Osteoblast (primary cell): ENCODE measurements around the gene DAB2IP. TPM values are rescaled to one million over a fixed set of nuclear protein-coding genes. Genes with fewer than 3 reads are reported as not detected.

Experiments
- DNase-seq: peaks from one replicate; pipeline ENCODE4 v3.0.0; 2011; ENCODE audit warnings: low spot score, mixed read lengths; ENCODE audit not compliant: insufficient read length; ENCODE audit errors: missing footprints
- H2AFZ ChIP-seq: 2 replicates; pipeline ENCODE4 v1.6.0; 2011; ENCODE audit warnings: mild to moderate bottlenecking, low read length
- H3K27ac ChIP-seq: 2 replicates; pipeline ENCODE4 v1.5.1; 2011; ENCODE audit warnings: mild to moderate bottlenecking, low read depth, low read length, moderate library complexity
- H3K27me3 ChIP-seq: 2 replicates; pipeline ENCODE4 v1.6.0; 2012; ENCODE audit warnings: mild to moderate bottlenecking, control low read depth, inconsistent platforms, low read length, moderate library complexity; ENCODE audit not compliant: insufficient read depth
- H3K36me3 ChIP-seq: 2 replicates; pipeline ENCODE4 v1.5.1; 2011; ENCODE audit warnings: mild to moderate bottlenecking, low read length, control low read depth, moderate library complexity; ENCODE audit not compliant: insufficient read depth
- H3K4me1 ChIP-seq: 2 replicates; pipeline ENCODE4 v1.5.1; 2011; ENCODE audit warnings: mild to moderate bottlenecking, low read length, control low read depth, moderate library complexity; ENCODE audit not compliant: insufficient read depth
- H3K4me2 ChIP-seq: 2 replicates; pipeline ENCODE4 v1.6.0; 2011; ENCODE audit warnings: mild to moderate bottlenecking, low read length; ENCODE audit not compliant: insufficient read depth
- H3K4me3 ChIP-seq: fragments of 200-600 bp; sonication (generic); 3 replicates; pipeline ENCODE4 v1.5.1; 2012; ENCODE audit warnings: mild to moderate bottlenecking, low read length, inconsistent platforms; ENCODE audit not compliant: insufficient read depth
- H3K79me2 ChIP-seq: 2 replicates; pipeline ENCODE4 v1.6.0; 2012; ENCODE audit warnings: mild to moderate bottlenecking, low read length, control low read depth, inconsistent platforms; ENCODE audit not compliant: insufficient read depth
- H3K9me3 ChIP-seq: 2 replicates; pipeline ENCODE4 v1.5.1; 2011; ENCODE audit warnings: low read depth, low read length, control low read depth
- H4K20me1 ChIP-seq: 2 replicates; pipeline ENCODE4 v1.6.0; 2012; ENCODE audit warnings: mild to moderate bottlenecking, low read length, control low read depth; ENCODE audit not compliant: insufficient read depth
- total RNA-seq: library from RNA; depleted of rRNA; stranded (reverse); fragments of >200 nt; gene quantifications from 2 replicates; pipeline ENCODE4 v1.2.3, GENCODE V29; 2012
- TF ChIP-seq, protein P1 (sequence below): IDR thresholded peaks from 2 replicates; pipeline ENCODE4 v1.5.1; 2011; ENCODE audit warnings: mild to moderate bottlenecking, low read depth, low read length, moderate library complexity; ENCODE audit errors: extremely low read depth

Gene DAB2IP
- total RNA-seq, 1 donor, result 60.8 TPM

DNA sequence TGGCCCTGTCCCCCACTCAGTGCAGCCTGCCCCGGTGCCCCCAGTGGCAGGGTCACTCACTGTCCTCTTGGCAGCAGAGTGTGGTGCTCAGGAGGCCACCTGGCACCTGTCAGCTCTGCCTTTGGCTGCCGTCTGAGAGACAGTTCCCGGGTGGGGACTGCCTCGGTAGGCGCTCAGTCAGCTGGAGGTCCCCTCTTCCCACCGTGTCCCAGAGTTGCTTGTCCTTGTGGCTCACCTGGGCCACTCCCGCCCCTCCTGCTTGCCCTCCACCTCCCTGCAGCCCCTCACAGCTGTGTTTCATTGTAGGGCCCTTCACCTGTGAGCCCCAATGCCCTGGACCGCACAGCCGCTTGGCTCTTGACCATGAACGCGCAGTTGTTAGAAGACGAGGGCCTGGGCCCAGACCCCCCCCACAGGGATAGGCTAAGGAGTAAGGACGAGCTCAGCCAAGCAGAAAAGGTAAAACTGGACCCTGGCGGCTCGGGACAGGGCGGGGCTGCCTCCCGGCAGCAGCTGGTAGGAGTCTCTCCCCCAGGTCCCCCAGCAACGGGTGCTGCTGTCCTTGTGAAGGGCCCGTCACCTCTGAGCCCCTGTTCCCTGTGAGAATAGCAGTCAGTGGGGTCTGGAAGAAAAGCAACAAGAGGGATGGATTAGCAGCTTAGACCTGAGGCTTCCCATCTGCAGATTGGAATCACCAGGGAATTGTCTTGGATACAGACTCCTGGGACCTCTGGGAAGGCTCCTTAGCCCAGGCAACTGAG, 122.7 kb downstream of the DAB2IP start:
- Histone ChIP-seq H3K9me3 (peaks cover 1% of the 10 kb centered on the region), H3K4me1 (peaks cover 16% of the 10 kb centered on the region), H3K27ac (no peak overlapping the region), H3K36me3 (peaks cover 14% of the 10 kb centered on the region), H3K4me2 (no peak overlapping the region), H3K79me2 (no peaks in the 10 kb centered on the region), H2AFZ (no peak overlapping the region), H3K27me3 (no peaks in the 10 kb centered on the region), H4K20me1 (no peaks in the 10 kb centered on the region), H3K4me3 (no peak overlapping the region)
- TF ChIP-seq, protein P1, sequence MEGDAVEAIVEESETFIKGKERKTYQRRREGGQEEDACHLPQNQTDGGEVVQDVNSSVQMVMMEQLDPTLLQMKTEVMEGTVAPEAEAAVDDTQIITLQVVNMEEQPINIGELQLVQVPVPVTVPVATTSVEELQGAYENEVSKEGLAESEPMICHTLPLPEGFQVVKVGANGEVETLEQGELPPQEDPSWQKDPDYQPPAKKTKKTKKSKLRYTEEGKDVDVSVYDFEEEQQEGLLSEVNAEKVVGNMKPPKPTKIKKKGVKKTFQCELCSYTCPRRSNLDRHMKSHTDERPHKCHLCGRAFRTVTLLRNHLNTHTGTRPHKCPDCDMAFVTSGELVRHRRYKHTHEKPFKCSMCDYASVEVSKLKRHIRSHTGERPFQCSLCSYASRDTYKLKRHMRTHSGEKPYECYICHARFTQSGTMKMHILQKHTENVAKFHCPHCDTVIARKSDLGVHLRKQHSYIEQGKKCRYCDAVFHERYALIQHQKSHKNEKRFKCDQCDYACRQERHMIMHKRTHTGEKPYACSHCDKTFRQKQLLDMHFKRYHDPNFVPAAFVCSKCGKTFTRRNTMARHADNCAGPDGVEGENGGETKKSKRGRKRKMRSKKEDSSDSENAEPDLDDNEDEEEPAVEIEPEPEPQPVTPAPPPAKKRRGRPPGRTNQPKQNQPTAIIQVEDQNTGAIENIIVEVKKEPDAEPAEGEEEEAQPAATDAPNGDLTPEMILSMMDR, result no peak
- no peak for DNase-seq

DNA sequence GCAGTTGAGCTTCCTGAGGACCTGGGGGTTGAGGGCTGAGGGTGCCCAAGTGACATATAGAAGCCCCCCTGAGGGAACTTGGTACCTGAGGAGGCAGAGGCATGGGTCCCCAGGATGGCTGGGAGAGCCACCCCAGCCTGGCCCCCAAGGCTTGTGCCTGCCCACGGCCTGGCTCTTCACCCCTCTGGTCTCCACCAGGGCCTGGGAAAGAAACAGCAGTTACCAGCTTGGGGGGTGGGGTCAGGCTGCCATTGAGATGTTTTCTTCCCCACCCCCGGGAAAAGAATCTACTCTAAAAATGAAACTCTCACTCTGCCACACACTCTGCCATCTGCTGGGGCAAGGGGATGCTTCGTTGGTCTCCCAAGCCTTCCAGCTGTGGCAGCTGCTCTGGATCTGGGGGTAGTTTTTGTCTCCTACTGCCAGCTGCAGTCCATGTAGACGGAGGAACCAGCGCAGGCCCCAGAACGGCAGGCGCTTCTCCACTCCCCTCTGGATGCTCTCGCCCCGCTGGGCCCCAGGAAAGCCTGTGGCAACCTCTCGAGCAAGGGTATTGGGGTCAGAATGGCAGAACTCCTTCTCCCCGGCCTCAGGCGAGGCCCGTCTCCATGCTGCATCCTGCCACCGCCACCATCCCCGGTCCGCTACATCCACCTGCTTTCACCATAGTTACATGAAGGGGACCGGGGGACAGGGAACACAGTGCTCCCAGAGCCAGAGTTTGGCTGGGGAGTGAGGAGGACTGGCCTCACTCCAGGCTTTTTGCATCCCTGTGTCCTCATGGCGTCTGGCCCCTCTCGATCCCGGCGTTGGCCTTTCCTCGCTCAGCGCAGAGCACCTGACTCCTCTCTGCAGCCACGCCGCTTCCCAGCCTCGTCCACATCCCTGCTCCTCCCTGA, 123.5 kb downstream of the DAB2IP start:
- peak; percentile 71 for DNase-seq
- H3K4me2 ChIP-seq, result no peak overlapping the region
- TF ChIP-seq, protein P1, result no peak
- no peak overlapping the region for H3K4me3 ChIP-seq
- H3K36me3 ChIP-seq, result peaks cover 14% of the 10 kb centered on the region
- peaks cover 2% of the 10 kb centered on the region for H3K79me2 ChIP-seq
- no peaks in the 10 kb centered on the region for H4K20me1 ChIP-seq
- no peak overlapping the region for H3K27ac ChIP-seq
- no peaks in the 10 kb centered on the region for H3K27me3 ChIP-seq
- peaks cover 1% of the 10 kb centered on the region for H3K9me3 ChIP-seq
- H3K4me1 ChIP-seq, result peaks cover 16% of the 10 kb centered on the region
- no peak overlapping the region for H2AFZ ChIP-seq

DNA sequence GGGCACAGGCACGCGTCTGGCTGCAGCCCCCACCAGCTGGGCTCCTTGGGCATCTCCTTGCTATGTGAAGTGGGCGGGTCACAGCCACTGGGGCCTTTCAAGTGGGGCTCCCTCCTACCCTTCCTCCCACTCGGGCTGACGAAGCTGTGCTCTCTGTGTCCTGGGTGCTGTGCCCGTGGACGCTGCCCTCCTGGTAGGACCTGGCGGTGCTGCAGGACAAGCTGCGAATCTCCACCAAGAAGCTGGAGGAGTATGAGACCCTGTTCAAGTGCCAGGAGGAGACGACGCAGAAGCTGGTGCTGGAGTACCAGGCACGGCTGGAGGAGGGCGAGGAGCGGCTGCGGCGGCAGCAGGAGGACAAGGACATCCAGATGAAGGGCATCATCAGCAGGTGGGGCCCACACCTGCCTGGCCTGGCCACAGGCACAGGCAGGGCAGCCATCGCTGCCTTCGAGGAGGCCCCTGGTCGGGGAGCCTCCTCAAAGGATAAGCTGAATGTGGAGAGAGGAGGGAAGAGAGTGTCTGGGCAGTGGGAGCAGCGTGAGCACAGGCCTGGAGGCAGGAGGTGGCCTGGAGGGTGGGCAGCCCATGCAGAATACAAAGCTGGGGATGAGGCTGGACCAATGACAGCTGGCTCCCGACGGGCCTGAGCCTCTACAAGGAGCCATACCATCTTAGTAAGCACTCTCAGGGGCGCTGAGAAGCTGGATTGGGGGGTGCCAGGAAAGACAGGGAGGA, 124.7 kb downstream of the DAB2IP start:
- H3K9me3 ChIP-seq, result peaks cover 1% of the 10 kb centered on the region
- H3K79me2 ChIP-seq, result peaks cover 2% of the 10 kb centered on the region
- no peak overlapping the region for H3K4me2 ChIP-seq
- peak; percentile 58 for DNase-seq
- no peak overlapping the region for H3K27ac ChIP-seq
- H3K4me3 ChIP-seq, result no peak overlapping the region
- TF ChIP-seq, protein P1, result no peak
- H2AFZ ChIP-seq, result no peak overlapping the region
- no peaks in the 10 kb centered on the region for H4K20me1 ChIP-seq
- H3K4me1 ChIP-seq, result peaks cover 7% of the 10 kb centered on the region
- H3K27me3 ChIP-seq, result no peaks in the 10 kb centered on the region
- H3K36me3 ChIP-seq, result peaks cover 14% of the 10 kb centered on the region
